ENCODE results near the gene B4GALNT2. TPM values are rescaled to one million over a fixed set of nuclear protein-coding genes. Genes with fewer than 3 reads are reported as not detected.
A peak's percentile ranks its signal among the peaks of the same experiment; 100 is the strongest.

B4GALNT2 gene
- total RNA-seq, 4 donors from 2014 or later: 0.68 to 2.6 (median 2.1) TPM

DNA sequence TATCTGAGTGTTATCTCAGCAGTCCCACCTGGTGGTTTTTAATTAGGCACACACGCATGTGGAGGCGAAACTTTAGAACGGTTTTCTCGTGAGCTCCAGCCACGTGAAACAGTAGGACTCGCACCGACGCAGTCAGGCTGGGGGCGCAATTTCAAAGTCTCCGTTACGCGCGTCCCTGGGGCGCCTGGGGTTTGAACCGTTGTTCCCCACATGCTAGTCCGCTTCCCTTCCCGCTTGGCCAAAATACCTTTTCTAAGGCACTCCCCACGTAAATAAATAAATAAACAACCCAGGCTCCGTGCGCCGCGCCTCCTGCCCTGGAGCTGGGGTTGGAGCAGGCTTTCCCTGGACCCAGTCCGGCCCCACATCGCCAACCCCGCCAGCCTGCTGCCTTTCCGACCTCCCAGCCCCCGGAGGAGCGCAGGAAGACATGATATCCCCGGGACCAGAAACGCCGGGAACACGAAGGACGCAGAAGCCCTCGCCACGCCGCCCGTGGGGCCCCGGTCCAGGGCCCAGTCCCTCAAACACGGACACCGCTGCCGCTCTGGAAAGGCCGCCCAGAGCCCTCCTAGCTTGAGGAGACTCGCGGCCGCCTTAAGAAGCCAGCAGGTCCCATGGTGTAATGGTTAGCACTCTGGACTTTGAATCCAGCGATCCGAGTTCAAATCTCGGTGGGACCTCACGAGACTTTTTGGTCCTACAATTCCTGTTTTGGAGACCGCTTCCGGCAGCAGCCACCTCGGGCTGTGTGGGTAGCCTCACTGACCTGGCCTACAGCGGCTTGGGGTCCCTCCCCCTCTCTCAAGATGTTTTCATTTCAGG lies 59.6 kb downstream of the B4GALNT2 start:
- peak; percentile 95 to 97 for DNase-seq (ENCODE audit: low spot score in 2 of 2)
- Histone ChIP-seq H3K4me3 (peak overlapping the region; percentile 63), H3K27ac (peak overlapping the region; percentile 98), H3K36me3 (no peaks in the 10 kb centered on the region), H3K4me1 (peaks cover 14% of the 10 kb centered on the region), H3K9me3 (no peaks in the 10 kb centered on the region), H3K27me3 (no peaks in the 10 kb centered on the region)
- TF ChIP-seq CTCF (IDR thresholded peaks at IDR 0.05) (peak in 1 of 2 donors; percentile 2), POLR2AphosphoS5 (IDR thresholded peaks at IDR 0.05) (peak; percentile 28 to 85 (median 79)), POLR2A (IDR thresholded peaks at IDR 0.05) (no peak), EP300 (IDR thresholded peaks at IDR 0.05) (no peak)
- WGBS: under 1% methylated on average over 36 of the region's 53 CpGs

DNA sequence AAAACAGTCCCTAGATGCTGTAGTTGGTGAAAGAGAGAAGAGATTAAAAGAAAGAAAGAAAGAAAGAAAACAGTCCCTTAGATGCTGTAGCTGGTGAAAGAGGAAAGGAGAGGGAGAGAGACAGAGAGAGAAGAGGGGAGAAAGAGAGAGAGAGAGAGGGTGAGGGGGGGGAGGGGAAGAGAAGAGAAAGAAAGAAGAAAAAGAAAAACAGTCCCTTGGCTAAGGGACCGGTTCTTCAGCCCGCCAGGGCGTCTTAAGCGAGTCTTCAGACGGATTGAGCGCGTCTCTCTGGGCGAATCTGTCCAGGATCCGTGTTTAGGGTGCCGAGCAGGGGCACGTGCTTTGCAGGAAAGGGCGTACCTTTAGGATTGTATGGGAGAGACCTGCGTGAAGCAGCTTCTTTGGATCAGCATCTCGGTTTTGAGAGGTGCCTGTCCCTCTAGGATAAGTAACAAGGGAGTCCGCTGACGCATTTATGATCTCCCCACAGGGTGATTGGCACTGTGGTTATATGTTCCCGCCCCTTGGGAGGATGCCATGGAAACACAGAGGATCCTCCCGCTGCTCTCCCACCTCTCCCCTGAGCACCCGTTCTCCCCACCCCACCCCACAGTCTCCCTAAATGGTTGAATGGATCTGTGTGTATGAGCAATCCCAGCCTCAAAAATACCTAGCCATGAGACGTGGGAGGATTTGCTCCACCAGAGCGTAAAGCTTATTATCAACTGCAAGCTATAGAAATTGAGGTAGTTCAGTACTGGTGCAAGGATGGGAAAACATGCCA lies 61.1 kb downstream of the B4GALNT2 start:
- Histone ChIP-seq H3K4me3 (peak overlapping the region; percentile 63), H3K27ac (peak overlapping the region; percentile 98), H3K36me3 (no peaks in the 10 kb centered on the region), H3K9me3 (no peaks in the 10 kb centered on the region), H3K4me1 (peaks cover 14% of the 10 kb centered on the region), H3K27me3 (no peaks in the 10 kb centered on the region)
- 9% methylated on average over 18 of the region's 21 CpGs for WGBS
- DNase-seq (ENCODE audit: low spot score in 2 of 2): peak in 1 of 2 donors; percentile 87
- TF ChIP-seq EP300 (IDR thresholded peaks at IDR 0.05) (no peak), CTCF (IDR thresholded peaks at IDR 0.05) (no peak), POLR2A (IDR thresholded peaks at IDR 0.05) (no peak), POLR2AphosphoS5 (IDR thresholded peaks at IDR 0.05) (no peak)

- no peaks in the 10 kb centered on the region for H3K27me3 ChIP-seq
- no peak for DNase-seq (ENCODE audit: low spot score in 2 of 2)
- TF ChIP-seq CTCF (IDR thresholded peaks at IDR 0.05) (no peak), POLR2AphosphoS5 (IDR thresholded peaks at IDR 0.05) (no peak), POLR2A (IDR thresholded peaks at IDR 0.05) (no peak), EP300 (IDR thresholded peaks at IDR 0.05) (no peak)
- H3K27ac ChIP-seq: peak overlapping the region; percentile 98
- peaks cover 14% of the 10 kb centered on the region for H3K4me1 ChIP-seq
- H3K36me3 ChIP-seq: no peaks in the 10 kb centered on the region
- H3K9me3 ChIP-seq: no peaks in the 10 kb centered on the region
- 44% methylated on average over 3 of the region's 3 CpGs for WGBS
- no peak overlapping the region for H3K4me3 ChIP-seq
Measured at GRCh38 chr17:49194297-49194607, 61.7 kb downstream of the B4GALNT2 start.

- TF ChIP-seq EP300 (IDR thresholded peaks at IDR 0.05) (no peak), POLR2A (IDR thresholded peaks at IDR 0.05) (no peak), CTCF (IDR thresholded peaks at IDR 0.05) (no peak), POLR2AphosphoS5 (IDR thresholded peaks at IDR 0.05) (no peak)
- Histone ChIP-seq H3K9me3 (no peaks in the 10 kb centered on the region), H3K27ac (no peak overlapping the region), H3K36me3 (no peaks in the 10 kb centered on the region), H3K4me3 (no peak overlapping the region), H3K27me3 (no peaks in the 10 kb centered on the region), H3K4me1 (peaks cover 14% of the 10 kb centered on the region)
- WGBS: 62% methylated on average over 4 of the region's 4 CpGs
- DNase-seq (ENCODE audit: low spot score in 2 of 2): no peak
Measured at GRCh38 chr17:49195751-49196150, 63.2 kb downstream of the B4GALNT2 start.

GRCh38 chr17:49196520-49196919 lies 64.0 kb downstream of the B4GALNT2 start:
- DNase-seq (ENCODE audit: low spot score in 2 of 2): peak in 1 of 2 donors; percentile 2
- Histone ChIP-seq H3K4me1 (peaks cover 10% of the 10 kb centered on the region), H3K27me3 (no peaks in the 10 kb centered on the region), H3K27ac (no peak overlapping the region), H3K4me3 (no peak overlapping the region), H3K9me3 (no peaks in the 10 kb centered on the region), H3K36me3 (no peaks in the 10 kb centered on the region)
- 82% methylated on average over 3 of the region's 3 CpGs for WGBS
- TF ChIP-seq EP300 (IDR thresholded peaks at IDR 0.05): no peak
- TF ChIP-seq CTCF (IDR thresholded peaks at IDR 0.05): no peak
- no peak for TF ChIP-seq POLR2AphosphoS5 (IDR thresholded peaks at IDR 0.05)
- TF ChIP-seq POLR2A (IDR thresholded peaks at IDR 0.05): no peak
